ENCODE measurements around the gene TMEM184C. TPM values are rescaled to one million over a fixed set of nuclear protein-coding genes. Genes with fewer than 3 reads are reported as not detected.

TMEM184C gene
- total and polyA plus RNA-seq, 2 donors (not counting 1 experiment from before 2014, with no cell fraction given): 30.6 to 34.3 TPM

DNA sequence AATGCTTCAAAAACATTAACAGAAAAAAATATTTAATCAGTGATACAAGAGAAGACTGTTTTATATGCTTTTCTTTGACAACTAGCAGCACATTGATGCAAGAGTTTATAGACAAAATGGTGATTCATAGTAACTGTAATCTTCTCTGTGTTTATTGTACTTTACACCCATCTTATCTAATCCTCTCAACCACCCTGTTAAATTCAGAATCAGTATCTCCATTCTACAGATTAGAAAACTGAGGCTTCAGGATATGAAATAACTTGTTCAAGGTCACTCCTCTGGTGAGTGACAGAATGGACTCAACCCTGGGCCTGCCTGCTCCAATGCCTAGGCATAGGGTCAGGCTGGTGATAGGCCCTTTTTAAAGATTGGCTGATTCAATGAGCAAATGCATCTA lies 26.1 kb upstream of the TMEM184C start:
- Histone ChIP-seq H3K27ac (ENCODE audit: insufficient read depth, low read length) (no peak overlapping the region), H3K9me3 (ENCODE audit: control insufficient read depth, insufficient read depth, low read depth, low read length) (no peaks in the 10 kb centered on the region), H2AFZ (ENCODE audit: low read length) (no peak overlapping the region), H3K4me1 (ENCODE audit: control insufficient read depth, extremely low read depth, insufficient read depth, low read length) (no peaks in the 10 kb centered on the region), H3K4me2 (ENCODE audit: extremely low read depth, insufficient read depth, low read length) (no peak overlapping the region), H3K9ac (ENCODE audit: insufficient read depth, low read length) (no peak overlapping the region), H3K36me3 (ENCODE audit: control insufficient read depth, insufficient read depth, low read length) (no peaks in the 10 kb centered on the region), H3K4me3 (replicated peaks in 1 of 4; ENCODE audit: control extremely low read depth in 1 of 4, insufficient read depth in 1 of 4, low read depth in 3 of 4, low read length in 4 of 4) (no peak overlapping the region), H3K79me2 (ENCODE audit: control insufficient read depth, insufficient read depth, low read length) (no peaks in the 10 kb centered on the region), H4K20me1 (ENCODE audit: control insufficient read depth, extremely low read depth, insufficient read depth, low read length) (no peaks in the 10 kb centered on the region), H3K27me3 (ENCODE audit: control insufficient read depth, insufficient read depth, low read length) (no peaks in the 10 kb centered on the region)
- TF ChIP-seq, protein P1, sequence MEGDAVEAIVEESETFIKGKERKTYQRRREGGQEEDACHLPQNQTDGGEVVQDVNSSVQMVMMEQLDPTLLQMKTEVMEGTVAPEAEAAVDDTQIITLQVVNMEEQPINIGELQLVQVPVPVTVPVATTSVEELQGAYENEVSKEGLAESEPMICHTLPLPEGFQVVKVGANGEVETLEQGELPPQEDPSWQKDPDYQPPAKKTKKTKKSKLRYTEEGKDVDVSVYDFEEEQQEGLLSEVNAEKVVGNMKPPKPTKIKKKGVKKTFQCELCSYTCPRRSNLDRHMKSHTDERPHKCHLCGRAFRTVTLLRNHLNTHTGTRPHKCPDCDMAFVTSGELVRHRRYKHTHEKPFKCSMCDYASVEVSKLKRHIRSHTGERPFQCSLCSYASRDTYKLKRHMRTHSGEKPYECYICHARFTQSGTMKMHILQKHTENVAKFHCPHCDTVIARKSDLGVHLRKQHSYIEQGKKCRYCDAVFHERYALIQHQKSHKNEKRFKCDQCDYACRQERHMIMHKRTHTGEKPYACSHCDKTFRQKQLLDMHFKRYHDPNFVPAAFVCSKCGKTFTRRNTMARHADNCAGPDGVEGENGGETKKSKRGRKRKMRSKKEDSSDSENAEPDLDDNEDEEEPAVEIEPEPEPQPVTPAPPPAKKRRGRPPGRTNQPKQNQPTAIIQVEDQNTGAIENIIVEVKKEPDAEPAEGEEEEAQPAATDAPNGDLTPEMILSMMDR (conservative IDR thresholded peaks at IDR 0.05 in 1 of 2, IDR thresholded peaks at IDR 0.05 in 1 of 2; ENCODE audit: low read depth in 1 of 2, low read length in 2 of 2): no peak
- no peak for TF ChIP-seq EZH2 (IDR thresholded peaks at IDR 0.05; ENCODE audit: low read length, missing control alignments)
- DNase-seq (ENCODE audit: low read depth in 2 of 2): peak in 1 of 2 donors; percentile 33

- Histone ChIP-seq H4K20me1 (ENCODE audit: control insufficient read depth, extremely low read depth, insufficient read depth, low read length) (no peaks in the 10 kb centered on the region), H3K4me2 (ENCODE audit: extremely low read depth, insufficient read depth, low read length) (no peak overlapping the region), H3K4me3 (replicated peaks in 1 of 4; ENCODE audit: control extremely low read depth in 1 of 4, insufficient read depth in 1 of 4, low read depth in 3 of 4, low read length in 4 of 4) (no peak overlapping the region), H3K27me3 (ENCODE audit: control insufficient read depth, insufficient read depth, low read length) (no peaks in the 10 kb centered on the region), H3K4me1 (ENCODE audit: control insufficient read depth, extremely low read depth, insufficient read depth, low read length) (peaks cover 8% of the 10 kb centered on the region), H3K9ac (ENCODE audit: insufficient read depth, low read length) (no peak overlapping the region), H2AFZ (ENCODE audit: low read length) (no peak overlapping the region), H3K79me2 (ENCODE audit: control insufficient read depth, insufficient read depth, low read length) (no peaks in the 10 kb centered on the region), H3K9me3 (ENCODE audit: control insufficient read depth, insufficient read depth, low read depth, low read length) (no peaks in the 10 kb centered on the region), H3K36me3 (ENCODE audit: control insufficient read depth, insufficient read depth, low read length) (no peaks in the 10 kb centered on the region), H3K27ac (ENCODE audit: insufficient read depth, low read length) (no peak overlapping the region)
- TF ChIP-seq EZH2 (IDR thresholded peaks at IDR 0.05; ENCODE audit: low read length, missing control alignments): no peak
- TF ChIP-seq, protein P1 (conservative IDR thresholded peaks at IDR 0.05 in 1 of 2, IDR thresholded peaks at IDR 0.05 in 1 of 2; ENCODE audit: low read depth in 1 of 2, low read length in 2 of 2): peak in 1 of 2 donors; percentile 22
- DNase-seq (ENCODE audit: low read depth in 2 of 2): no peak
These were observed 23.1 kb upstream of the TMEM184C start for GRCh38 chr4:147594107-147594506.

DNA sequence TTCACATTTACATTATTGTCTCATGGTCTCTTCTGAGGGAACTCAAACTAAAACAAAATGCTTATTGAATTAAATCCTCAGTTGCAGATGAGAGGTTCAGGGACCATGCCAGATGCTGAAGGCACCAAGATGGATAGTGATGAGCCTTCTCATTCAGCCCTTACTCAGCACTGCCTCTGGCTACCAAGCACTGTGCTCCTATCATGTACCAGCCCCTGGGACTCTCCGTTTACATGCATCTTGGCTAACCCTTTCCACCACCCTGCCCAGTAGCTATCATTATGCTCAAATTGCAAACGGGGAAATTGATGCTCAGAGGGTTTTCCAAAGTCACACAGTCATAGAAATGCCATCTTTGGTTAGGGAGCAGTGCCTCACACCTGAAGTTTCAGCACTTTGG lies 22.6 kb upstream of the TMEM184C start:
- Histone ChIP-seq H3K4me1 (ENCODE audit: control insufficient read depth, extremely low read depth, insufficient read depth, low read length) (peaks cover 9% of the 10 kb centered on the region), H3K27me3 (ENCODE audit: control insufficient read depth, insufficient read depth, low read length) (no peaks in the 10 kb centered on the region), H3K9ac (ENCODE audit: insufficient read depth, low read length) (no peak overlapping the region), H2AFZ (ENCODE audit: low read length) (no peak overlapping the region), H4K20me1 (ENCODE audit: control insufficient read depth, extremely low read depth, insufficient read depth, low read length) (no peaks in the 10 kb centered on the region), H3K4me3 (replicated peaks in 1 of 4; ENCODE audit: control extremely low read depth in 1 of 4, insufficient read depth in 1 of 4, low read depth in 3 of 4, low read length in 4 of 4) (no peak overlapping the region), H3K9me3 (ENCODE audit: control insufficient read depth, insufficient read depth, low read depth, low read length) (no peaks in the 10 kb centered on the region), H3K36me3 (ENCODE audit: control insufficient read depth, insufficient read depth, low read length) (no peaks in the 10 kb centered on the region), H3K27ac (ENCODE audit: insufficient read depth, low read length) (no peak overlapping the region), H3K79me2 (ENCODE audit: control insufficient read depth, insufficient read depth, low read length) (no peaks in the 10 kb centered on the region), H3K4me2 (ENCODE audit: extremely low read depth, insufficient read depth, low read length) (no peak overlapping the region)
- no peak for TF ChIP-seq EZH2 (IDR thresholded peaks at IDR 0.05; ENCODE audit: low read length, missing control alignments)
- TF ChIP-seq, protein P1 (conservative IDR thresholded peaks at IDR 0.05 in 1 of 2, IDR thresholded peaks at IDR 0.05 in 1 of 2; ENCODE audit: low read depth in 1 of 2, low read length in 2 of 2): no peak
- DNase-seq (ENCODE audit: low read depth in 2 of 2): no peak
